ENCODE results near the gene CKM. TPM values are rescaled to one million over a fixed set of nuclear protein-coding genes. Genes with fewer than 3 reads are reported as not detected.

CKM gene
- under 1 TPM in 1 of 4 donors, not detected in 3; 0.27 TPM for total RNA-seq

- peaks cover 0 to 6% of the 10 kb centered on the region in 2 donors for H3K4me1 ChIP-seq
- intact Hi-C loops (cut with DNase I): no loop called here
- WGBS, 2 donors: 48 to 65% methylated on average over 4 to 14 of the region's 15 CpGs
- H3K27ac ChIP-seq: no peak within 1 kb of the TSS
- TF ChIP-seq POLR2A (IDR thresholded peaks at IDR 0.05) (no peak), CTCF (IDR thresholded peaks at IDR 0.05) (no peak)
- no peak within 1 kb of the TSS for H3K4me3 ChIP-seq (replicated peaks in 1 of 3)
- H3K36me3 ChIP-seq: no peaks in the 10 kb centered on the region
- H3K9me3 ChIP-seq: no peaks in the 10 kb centered on the region
- DNase-seq: no peak
- no peaks in the 10 kb centered on the region for H3K27me3 ChIP-seq
Observed at GRCh38 chr19:45322744-45323281, at the start of gene CKM. Gene CKM (minus strand): TSS chr19:45322875. CDS start chr19:45319713, 3,162 bp downstream.

GRCh38 chr19:45370410-45371204 is 47.9 kb upstream of the CKM start, which contains the start of gene ERCC2:
Gene ERCC2 (minus strand): TSS chr19:45370573. CDS start chr19:45370540, 33 bp downstream.
- Histone ChIP-seq H3K36me3 (no peaks in the 10 kb centered on the region), H3K9me3 (no peaks in the 10 kb centered on the region), H3K4me3 (replicated peaks in 1 of 3) (peak within 1 kb of the TSS; percentile 4 to 70 (median 29)), H3K27me3 (no peaks in the 10 kb centered on the region), H3K27ac (peak within 1 kb of the TSS; percentile 48 to 67 (median 54)), H3K4me1 (peaks cover 0 to 6% of the 10 kb centered on the region in 2 donors)
- TF ChIP-seq CTCF (IDR thresholded peaks at IDR 0.05): no peak
- no peak for TF ChIP-seq POLR2A (IDR thresholded peaks at IDR 0.05)
- 6 to 12% methylated on average over 22 to 38 of the region's 55 CpGs for WGBS, 2 donors
- intact Hi-C loops (cut with DNase I): no loop called here
- DNase-seq: peak; percentile 98 to 99

GRCh38 chr19:45368737-45369340 is 46.2 kb upstream of the CKM start:
- Histone ChIP-seq H3K4me1 (peaks cover 0 to 6% of the 10 kb centered on the region in 2 donors), H3K27me3 (no peaks in the 10 kb centered on the region), H3K9me3 (no peaks in the 10 kb centered on the region), H3K27ac (no peak overlapping the region), H3K36me3 (no peaks in the 10 kb centered on the region), H3K4me3 (replicated peaks in 1 of 3) (no peak overlapping the region)
- intact Hi-C loops (cut with DNase I): no loop called here
- 96 to 97% methylated on average over 10 to 11 of the region's 11 CpGs for WGBS, 2 donors
- DNase-seq: no peak
- TF ChIP-seq CTCF (IDR thresholded peaks at IDR 0.05): no peak
- TF ChIP-seq POLR2A (IDR thresholded peaks at IDR 0.05): no peak

- Histone ChIP-seq H3K27me3 (no peaks in the 10 kb centered on the region), H3K36me3 (no peaks in the 10 kb centered on the region), H3K4me3 (replicated peaks in 1 of 3) (no peak overlapping the region), H3K4me1 (peaks cover 0 to 6% of the 10 kb centered on the region in 2 donors), H3K27ac (no peak overlapping the region), H3K9me3 (no peaks in the 10 kb centered on the region)
- WGBS, 2 donors: 93 to 100% methylated on average over 4 of the region's 4 CpGs
- TF ChIP-seq POLR2A (IDR thresholded peaks at IDR 0.05): no peak
- intact Hi-C loops (cut with DNase I): no loop called here
- DNase-seq: no peak
Observed at GRCh38 chr19:45368127-45368526, 45.5 kb upstream of the CKM start.

- Histone ChIP-seq H3K27me3 (no peaks in the 10 kb centered on the region), H3K4me3 (replicated peaks in 1 of 3) (no peak overlapping the region), H3K36me3 (no peaks in the 10 kb centered on the region), H3K9me3 (no peaks in the 10 kb centered on the region), H3K4me1 (peaks cover 0 to 3% of the 10 kb centered on the region in 2 donors), H3K27ac (no peak overlapping the region)
- intact Hi-C loops (cut with DNase I): no loop called here
- no peak for DNase-seq
- no peak for TF ChIP-seq CTCF (IDR thresholded peaks at IDR 0.05)
- no peak for TF ChIP-seq POLR2A (IDR thresholded peaks at IDR 0.05)
- 96 to 98% methylated on average over 5 to 11 of the region's 12 CpGs for WGBS, 2 donors
Observed at GRCh38 chr19:45364696-45365095, 42.0 kb upstream of the CKM start.

All from thyroid gland (tissue), 4 donors.